NK-92 (cell line): ENCODE measurements around the gene UCP3.
"Not testable (repeated sequence)": the region's sequence is repeated elsewhere in the genome, so short reads cannot be mapped to it uniquely, and the experiment has no call there.

Experiments
- DNase-seq: peaks from one replicate; lab custom pipeline; 2025; ENCODE audit not compliant: unreplicated experiment; lab: John Stamatoyannopoulos, UW

Gene UCP3

DNA sequence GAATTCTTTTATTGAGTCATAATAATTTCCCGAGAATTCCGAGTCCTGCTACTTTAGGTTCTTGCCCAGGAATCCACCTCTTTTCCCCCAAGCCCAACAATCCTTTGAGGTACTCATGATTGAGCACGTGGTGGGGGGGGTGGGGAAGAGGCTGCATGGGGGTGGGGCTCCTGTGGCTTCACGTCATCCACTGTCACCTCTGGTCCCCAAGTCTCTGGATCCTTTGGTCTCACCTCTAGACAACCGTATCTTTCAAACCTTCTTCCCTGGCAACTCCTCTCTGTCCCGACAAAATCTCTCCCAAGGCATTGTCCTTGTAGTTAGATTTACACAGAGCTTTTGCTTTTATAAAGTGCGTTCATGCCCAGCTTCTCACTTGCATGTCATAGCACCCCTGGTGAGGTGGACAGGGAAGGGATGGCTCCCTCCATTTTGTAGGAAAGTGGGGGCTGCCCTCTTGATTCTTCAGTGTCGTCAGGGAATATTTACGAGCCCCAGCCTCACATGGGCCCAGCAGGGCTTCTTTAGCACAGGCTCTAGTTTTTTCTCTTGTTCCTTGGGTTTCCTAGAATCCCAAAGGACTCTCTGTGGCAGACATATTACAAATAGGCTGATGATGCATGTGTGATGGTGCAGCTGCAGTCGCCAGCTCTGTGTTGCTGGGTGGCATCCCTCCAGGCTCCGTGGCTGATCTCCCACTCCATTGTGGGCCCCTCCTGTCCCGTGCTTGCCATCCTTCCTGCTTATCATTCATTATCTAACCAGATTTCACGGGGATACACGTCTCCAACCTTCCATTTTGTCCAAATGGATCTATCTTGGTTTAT lies 8.4 kb downstream of the UCP3 start:
- no peak for DNase-seq

DNA sequence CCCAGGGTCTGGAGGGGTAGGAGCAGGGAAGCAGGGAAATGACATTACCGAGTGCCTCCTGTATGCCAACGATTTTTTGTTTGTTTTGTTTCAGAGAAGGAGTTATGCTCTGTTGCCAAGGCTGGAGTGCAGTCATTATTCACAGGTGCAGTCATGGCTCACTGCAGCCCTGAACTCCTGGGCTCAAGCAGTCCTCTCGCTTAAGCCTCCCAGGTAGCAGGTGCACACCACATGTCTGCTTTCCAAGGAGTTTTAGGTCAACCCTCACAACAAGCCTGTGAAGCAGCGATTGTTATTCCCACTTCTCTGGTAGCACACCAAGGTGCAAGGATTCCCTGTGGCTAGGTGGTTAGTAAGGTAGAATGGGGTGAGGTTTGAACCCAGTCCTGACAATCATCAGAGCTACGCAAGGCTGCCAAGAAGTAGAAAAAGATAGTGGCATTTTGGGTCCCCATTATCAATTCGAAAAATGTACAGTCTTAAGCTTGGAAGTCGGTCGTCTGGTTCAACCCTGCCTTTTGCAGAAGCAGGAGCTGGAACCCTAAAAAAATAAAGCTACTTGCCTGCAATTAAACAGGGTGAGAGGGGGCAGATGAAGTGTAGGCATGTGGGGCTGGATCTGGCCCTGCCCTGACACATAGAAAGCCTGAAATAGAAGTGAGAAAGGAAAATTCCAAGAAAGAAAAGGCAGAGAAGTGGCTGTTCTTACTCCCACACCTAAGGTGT lies 9.1 kb downstream of the UCP3 start:
- no peak for DNase-seq

- no peak for DNase-seq
Observed at GRCh38 chr11:73998846-73999575, 9.9 kb downstream of the UCP3 start.

- no peak for DNase-seq
Observed at GRCh38 chr11:73997120-73997770, 11.6 kb downstream of the UCP3 start.

DNA sequence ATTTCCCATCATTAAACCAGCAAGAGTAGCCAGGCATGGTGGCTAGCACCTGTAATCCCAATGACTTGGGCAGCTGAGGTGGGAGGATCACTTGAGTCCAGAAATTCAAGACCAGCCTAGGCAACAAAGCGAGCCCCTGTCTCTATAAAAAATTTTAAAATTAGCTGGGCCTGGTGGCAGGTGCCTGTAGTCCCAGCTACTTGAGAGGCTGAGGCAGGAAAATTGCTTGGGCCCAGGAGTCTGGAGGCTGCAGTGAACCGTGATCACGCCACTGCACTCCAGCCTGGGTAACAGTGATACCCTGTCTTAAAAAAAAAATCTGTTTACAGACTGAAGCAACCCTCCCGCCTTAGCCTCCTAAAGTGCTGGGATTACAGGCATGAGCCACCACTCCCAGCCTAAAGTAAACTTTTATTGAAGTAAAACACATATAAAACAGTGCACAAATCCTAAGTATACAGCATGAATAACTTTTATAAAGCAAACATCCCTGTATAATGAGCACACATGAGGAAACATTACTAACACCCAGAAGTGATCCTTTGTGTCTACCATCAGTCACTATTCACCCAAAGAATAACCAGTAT lies 12.6 kb downstream of the UCP3 start:
- DNase-seq = no peak

- no peak for DNase-seq
Observed at GRCh38 chr11:73995731-73996130, 13.2 kb downstream of the UCP3 start.

- no peak for DNase-seq
Observed at GRCh38 chr11:73995247-73995646, 13.6 kb downstream of the UCP3 start.

DNA sequence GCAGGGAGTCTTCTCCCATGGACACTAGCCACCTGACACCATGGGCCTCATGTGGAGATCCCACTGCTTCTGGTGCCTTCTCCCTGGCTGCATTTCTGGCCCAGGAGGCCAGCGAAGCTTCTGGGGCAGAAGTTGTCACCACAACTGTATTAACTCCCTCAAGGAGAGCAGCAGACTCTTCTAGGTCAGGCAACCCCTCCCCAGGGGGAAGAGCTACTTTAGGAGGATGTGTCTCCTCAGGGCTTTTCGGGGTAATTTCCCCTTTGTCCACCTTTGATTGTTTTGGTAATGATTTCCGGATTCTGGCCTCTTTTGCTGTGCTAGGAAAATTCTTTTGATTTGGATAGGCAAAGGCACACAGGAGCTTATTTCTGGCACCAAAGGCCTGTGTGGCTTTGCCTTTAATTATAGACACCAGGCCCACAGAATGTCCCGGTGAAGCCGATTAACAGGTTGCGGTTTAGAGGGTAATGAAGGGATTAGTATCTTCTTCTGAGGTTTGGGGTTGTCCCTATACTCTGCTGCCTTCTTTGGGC lies 17.3 kb downstream of the UCP3 start:
- DNase-seq = no peak

DNA sequence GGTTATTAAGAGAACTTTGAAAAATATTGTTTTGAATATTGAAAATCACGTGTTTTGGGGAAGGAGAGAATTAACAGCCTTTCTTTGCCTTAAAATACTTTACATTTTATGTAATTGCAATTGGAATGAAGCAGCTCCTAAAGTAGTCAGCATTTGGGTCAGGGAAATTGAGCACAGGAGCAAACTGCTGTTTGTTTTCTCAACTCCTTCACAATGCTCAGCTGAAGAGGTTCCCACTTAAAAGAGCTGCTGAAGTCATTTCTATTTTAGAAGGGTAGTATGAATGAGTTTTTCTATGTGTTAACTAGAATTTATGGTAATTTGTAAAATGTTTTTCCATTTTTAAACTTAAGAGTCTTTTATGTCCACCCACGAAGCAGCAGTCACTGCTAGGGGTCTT lies 18.2 kb downstream of the UCP3 start:
- no peak for DNase-seq

DNA sequence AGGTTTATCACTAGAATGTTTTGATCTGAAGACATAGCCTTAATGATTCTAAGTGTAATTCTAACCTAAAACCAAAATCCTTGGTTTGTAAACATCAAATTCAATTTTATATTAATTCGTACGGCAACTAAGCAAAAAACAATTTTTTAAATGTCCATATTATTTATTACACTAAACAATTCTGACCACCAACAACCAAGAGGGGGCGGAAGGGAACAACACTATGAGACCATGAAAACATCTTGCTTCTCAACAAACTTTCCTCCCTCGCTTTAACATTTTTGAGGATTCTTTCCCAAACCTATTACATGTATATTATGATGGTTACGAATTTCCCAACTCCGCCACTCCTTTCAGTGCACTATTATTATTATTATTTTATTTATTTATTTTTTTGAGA lies 19.7 kb downstream of the UCP3 start:
- DNase-seq = no peak

DNA sequence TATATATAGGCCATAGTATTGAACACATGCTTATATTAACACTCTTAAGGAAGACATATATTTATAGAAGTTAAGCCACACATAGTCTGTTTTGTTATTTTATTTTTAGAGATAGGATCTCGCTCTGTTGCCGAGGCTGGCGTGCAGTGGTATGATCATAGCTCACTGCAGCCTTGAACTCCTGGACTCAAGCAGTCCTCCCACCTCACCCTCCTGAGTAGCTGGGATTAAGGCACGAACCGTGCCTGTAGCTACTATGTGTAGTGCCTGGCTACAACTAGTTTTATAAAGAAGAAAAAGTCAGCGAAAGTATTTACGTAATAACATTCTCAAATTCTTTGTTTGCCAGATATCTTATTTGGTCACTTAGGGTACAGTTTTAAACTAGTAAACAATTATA lies 20.7 kb downstream of the UCP3 start:
- no peak for DNase-seq

- DNase-seq = not testable (repeated sequence)
Observed at GRCh38 chr11:73985661-73986060, 23.2 kb downstream of the UCP3 start.

- no peak for DNase-seq
Observed at GRCh38 chr11:73983741-73984538, 24.9 kb downstream of the UCP3 start.

GRCh38 chr11:73982990-73983740 lies 25.7 kb downstream of the UCP3 start:
- peak; percentile 59 for DNase-seq

DNA sequence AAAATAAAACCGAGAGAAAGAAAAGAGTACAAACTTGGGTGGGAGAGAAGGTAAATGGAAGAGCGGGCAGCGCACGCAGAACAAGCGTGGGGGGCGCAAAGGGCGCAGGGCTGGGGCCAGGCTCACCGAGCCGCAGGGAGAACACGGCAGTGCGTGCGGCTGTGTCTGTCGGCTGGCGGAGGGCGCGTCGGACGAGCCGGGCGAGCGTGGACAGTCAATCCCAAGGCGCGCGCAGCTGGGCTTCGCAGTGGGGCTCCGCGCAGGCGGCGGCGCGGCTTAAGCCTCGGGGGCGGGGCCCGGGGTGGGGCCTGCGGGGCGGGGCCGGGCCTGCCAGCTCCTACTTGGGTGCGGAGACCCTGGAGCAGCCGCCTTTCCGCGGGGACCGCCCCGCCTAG lies 26.3 kb downstream of the UCP3 start, which contains the start of gene UCP2:
Gene UCP2 (minus strand): TSS at position 249 of the 395 bp plus-strand sequence. CDS start 4,465 bp downstream, outside the sequence.
- no peak for DNase-seq

DNA sequence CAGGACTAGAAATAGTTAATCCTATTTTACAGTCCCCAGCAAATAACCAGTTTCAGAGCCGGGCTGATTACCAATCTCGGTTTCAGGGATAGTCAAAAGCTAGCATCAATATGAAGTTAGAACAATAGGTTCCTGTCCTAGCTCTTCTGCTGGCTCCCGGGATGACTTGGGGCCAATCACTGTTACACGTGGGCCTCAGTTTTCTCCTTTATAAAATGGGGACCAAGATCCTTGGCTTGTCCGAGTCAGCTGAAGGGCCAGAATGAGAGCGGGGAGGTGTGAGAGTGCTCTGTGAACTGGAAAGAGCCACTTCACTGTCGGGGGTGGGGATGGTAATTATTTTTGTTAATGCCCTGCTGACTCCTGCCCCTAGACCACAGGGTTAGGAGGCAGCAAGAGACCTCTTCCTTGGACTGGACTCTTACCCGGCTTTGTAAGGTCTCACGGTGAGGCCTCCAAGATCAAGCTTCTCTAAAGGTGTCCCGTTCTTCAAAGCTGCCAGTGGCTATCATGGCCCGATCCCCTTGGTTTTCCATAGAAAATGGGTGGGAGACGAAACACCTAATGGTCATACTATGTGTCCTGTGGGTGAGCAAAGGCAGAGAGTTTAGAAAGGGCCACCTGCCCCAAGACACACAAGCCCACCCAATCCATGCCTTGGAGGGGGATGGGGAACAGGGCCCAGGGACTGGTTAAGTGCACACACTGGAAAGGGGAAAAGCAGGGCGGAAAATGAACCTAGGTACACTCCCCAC lies 27.7 kb downstream of the UCP3 start:
- DNase-seq = no peak

GRCh38 chr11:73980001-73980961 lies 28.6 kb downstream of the UCP3 start:
- DNase-seq = peak; percentile 13
